Loucy (cell line): ENCODE results near the gene RNF41.

Experiments used
- EZH2phosphoT487 ChIP-seq: fragments of 200-600 bp; IDR thresholded peaks from 2 replicates; pipeline ENCODE4 v1.6.1; 2018; ENCODE audit warnings: antibody characterized with exemption, mild to moderate bottlenecking, moderate library complexity, borderline replicate concordance
- TF ChIP-seq, protein P1 (sequence below): fragments of 200-600 bp; sonication (generic); conservative IDR thresholded peaks from 2 replicates; pipeline ENCODE4 v1.5.1; 2014; ENCODE audit warnings: mild to moderate bottlenecking, antibody characterized with exemption, low read length

DNA sequence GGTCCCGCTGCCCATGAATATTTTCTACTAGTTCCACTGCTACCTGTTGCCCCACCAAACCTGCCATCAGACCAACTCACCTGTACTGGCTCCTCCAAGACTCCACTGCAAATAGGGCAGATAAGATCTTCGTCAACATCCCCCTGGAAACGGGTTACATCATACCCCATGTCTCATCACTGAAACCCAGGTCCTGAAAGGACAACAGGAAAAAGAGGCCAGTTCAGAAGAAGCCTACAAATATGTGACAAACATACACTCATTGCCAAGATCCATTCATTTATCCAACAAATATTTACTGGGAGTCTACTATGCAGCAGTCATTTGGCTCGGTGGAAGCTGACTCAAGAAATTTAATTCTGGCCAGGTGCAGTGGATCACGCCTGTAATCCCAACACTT, 7.8 kb downstream of the RNF41 start:
- no peak for TF ChIP-seq EZH2phosphoT487
- TF ChIP-seq, protein P1, sequence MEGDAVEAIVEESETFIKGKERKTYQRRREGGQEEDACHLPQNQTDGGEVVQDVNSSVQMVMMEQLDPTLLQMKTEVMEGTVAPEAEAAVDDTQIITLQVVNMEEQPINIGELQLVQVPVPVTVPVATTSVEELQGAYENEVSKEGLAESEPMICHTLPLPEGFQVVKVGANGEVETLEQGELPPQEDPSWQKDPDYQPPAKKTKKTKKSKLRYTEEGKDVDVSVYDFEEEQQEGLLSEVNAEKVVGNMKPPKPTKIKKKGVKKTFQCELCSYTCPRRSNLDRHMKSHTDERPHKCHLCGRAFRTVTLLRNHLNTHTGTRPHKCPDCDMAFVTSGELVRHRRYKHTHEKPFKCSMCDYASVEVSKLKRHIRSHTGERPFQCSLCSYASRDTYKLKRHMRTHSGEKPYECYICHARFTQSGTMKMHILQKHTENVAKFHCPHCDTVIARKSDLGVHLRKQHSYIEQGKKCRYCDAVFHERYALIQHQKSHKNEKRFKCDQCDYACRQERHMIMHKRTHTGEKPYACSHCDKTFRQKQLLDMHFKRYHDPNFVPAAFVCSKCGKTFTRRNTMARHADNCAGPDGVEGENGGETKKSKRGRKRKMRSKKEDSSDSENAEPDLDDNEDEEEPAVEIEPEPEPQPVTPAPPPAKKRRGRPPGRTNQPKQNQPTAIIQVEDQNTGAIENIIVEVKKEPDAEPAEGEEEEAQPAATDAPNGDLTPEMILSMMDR: no peak
